ENCODE measurements around the gene HMCN1. TPM values are rescaled to one million over a fixed set of nuclear protein-coding genes. Genes with fewer than 3 reads are reported as not detected.

Gene HMCN1
- total RNA-seq (2014; rRNA removed; shearing (Covaris generic)) = 31.0 and 37.6 TPM in 2 replicates

GRCh38 chr1:185733818-185734735 lies at the start of gene HMCN1:
Gene HMCN1 (plus strand): TSS chr1:185734391. CDS start chr1:185734780, 389 bp downstream.
- peak within 1 kb of the TSS; percentile 58 for H3K27ac ChIP-seq
- DNase-seq = peak; percentile 89 to 91

GRCh38 chr1:185686821-185687778 lies 47.1 kb upstream of the HMCN1 start:
- H3K27ac ChIP-seq = no peak overlapping the region
- no peaks in the 10 kb centered on the region for H3K36me3 ChIP-seq
- DNase-seq = no peak
- H3K4me3 ChIP-seq = no peak overlapping the region
- H3K4me1 ChIP-seq = no peaks in the 10 kb centered on the region
- no peaks in the 10 kb centered on the region for H3K9me3 ChIP-seq (replicated peaks)
- H3K27me3 ChIP-seq = no peaks in the 10 kb centered on the region

More at GRCh38 chr1:185733818-185734735, at the start of gene HMCN1:
- Histone ChIP-seq H3K4me1 (peaks cover 8% of the 10 kb centered on the region), H3K36me3 (no peaks in the 10 kb centered on the region; the same call in 1 of the 2 replicates), H3K9me3 (replicated peaks) (no peaks in the 10 kb centered on the region), H3K27me3 (no peaks in the 10 kb centered on the region), H3K4me3 (peak within 1 kb of the TSS; percentile 67)

- no peak for DNase-seq
- no peaks in the 10 kb centered on the region for H3K4me1 ChIP-seq
- no peaks in the 10 kb centered on the region for H3K36me3 ChIP-seq
- H3K9me3 ChIP-seq (replicated peaks) = no peaks in the 10 kb centered on the region
- no peak overlapping the region for H3K27ac ChIP-seq
- no peaks in the 10 kb centered on the region for H3K27me3 ChIP-seq
- H3K4me3 ChIP-seq = no peak overlapping the region
These were observed 43.7 kb upstream of the HMCN1 start for GRCh38 chr1:185690527-185690926.

GRCh38 chr1:185693654-185694053 lies 40.5 kb upstream of the HMCN1 start:
- H3K9me3 ChIP-seq (replicated peaks) = no peaks in the 10 kb centered on the region

GRCh38 chr1:185694081-185694480 lies 40.1 kb upstream of the HMCN1 start:
- Histone ChIP-seq H3K27me3 (no peaks in the 10 kb centered on the region), H3K4me3 (peak overlapping the region; percentile 3; the same call in 1 of the 2 replicates), H3K4me1 (no peaks in the 10 kb centered on the region), H3K36me3 (no peaks in the 10 kb centered on the region), H3K9me3 (replicated peaks) (no peaks in the 10 kb centered on the region), H3K27ac (no peak overlapping the region)
- DNase-seq = peak in 1 of 2 experiments; percentile 15

More at GRCh38 chr1:185693654-185694053, 40.5 kb upstream of the HMCN1 start:
- H3K27me3 ChIP-seq = no peaks in the 10 kb centered on the region
- H3K27ac ChIP-seq = no peak overlapping the region
- H3K4me3 ChIP-seq = peak overlapping the region; percentile 3; the same call in 1 of the 2 replicates
- H3K4me1 ChIP-seq = no peaks in the 10 kb centered on the region
- peak; percentile 5 to 24 for DNase-seq
- no peaks in the 10 kb centered on the region for H3K36me3 ChIP-seq

- H3K4me1 ChIP-seq = no peaks in the 10 kb centered on the region
- H3K36me3 ChIP-seq = no peaks in the 10 kb centered on the region
- H3K4me3 ChIP-seq = no peak overlapping the region
- H3K9me3 ChIP-seq (replicated peaks) = no peaks in the 10 kb centered on the region
- no peak for DNase-seq
- no peak overlapping the region for H3K27ac ChIP-seq
- no peaks in the 10 kb centered on the region for H3K27me3 ChIP-seq
These were observed 38.9 kb upstream of the HMCN1 start for GRCh38 chr1:185695299-185695698.

- DNase-seq = no peak
- Histone ChIP-seq H3K27ac (no peak overlapping the region), H3K9me3 (replicated peaks) (no peaks in the 10 kb centered on the region), H3K36me3 (no peaks in the 10 kb centered on the region), H3K4me3 (no peak overlapping the region), H3K27me3 (no peaks in the 10 kb centered on the region), H3K4me1 (no peaks in the 10 kb centered on the region)
These were observed 37.6 kb upstream of the HMCN1 start for GRCh38 chr1:185696422-185697150.

GRCh38 chr1:185699874-185700273 lies 34.3 kb upstream of the HMCN1 start:
- no peak overlapping the region for H3K27ac ChIP-seq
- H3K4me3 ChIP-seq = no peak overlapping the region
- no peaks in the 10 kb centered on the region for H3K36me3 ChIP-seq
- H3K27me3 ChIP-seq = no peaks in the 10 kb centered on the region
- no peaks in the 10 kb centered on the region for H3K9me3 ChIP-seq (replicated peaks)
- no peaks in the 10 kb centered on the region for H3K4me1 ChIP-seq
- DNase-seq = no peak

GRCh38 chr1:185701650-185702049 lies 32.5 kb upstream of the HMCN1 start:
- Histone ChIP-seq H3K4me1 (no peaks in the 10 kb centered on the region), H3K9me3 (replicated peaks) (no peaks in the 10 kb centered on the region), H3K36me3 (no peaks in the 10 kb centered on the region), H3K27ac (no peak overlapping the region), H3K4me3 (no peak overlapping the region), H3K27me3 (no peaks in the 10 kb centered on the region)
- DNase-seq = no peak

- no peak overlapping the region for H3K27ac ChIP-seq
- no peaks in the 10 kb centered on the region for H3K9me3 ChIP-seq (replicated peaks)
- H3K36me3 ChIP-seq = no peaks in the 10 kb centered on the region
- no peak overlapping the region for H3K4me3 ChIP-seq
- H3K4me1 ChIP-seq = no peaks in the 10 kb centered on the region
- H3K27me3 ChIP-seq = no peaks in the 10 kb centered on the region
- DNase-seq = no peak
These were observed 30.0 kb upstream of the HMCN1 start for GRCh38 chr1:185704181-185704580.

- Histone ChIP-seq H3K9me3 (replicated peaks) (no peaks in the 10 kb centered on the region), H3K4me1 (peaks cover 9% of the 10 kb centered on the region; the same call in 1 of the 2 replicates), H3K36me3 (no peaks in the 10 kb centered on the region), H3K4me3 (no peak overlapping the region), H3K27ac (no peak overlapping the region), H3K27me3 (no peaks in the 10 kb centered on the region)
- DNase-seq = no peak
These were observed 18.1 kb upstream of the HMCN1 start for GRCh38 chr1:185716095-185716494.

- Histone ChIP-seq H3K9me3 (replicated peaks) (no peaks in the 10 kb centered on the region), H3K36me3 (no peaks in the 10 kb centered on the region), H3K4me3 (no peak overlapping the region), H3K27me3 (no peaks in the 10 kb centered on the region), H3K4me1 (peaks cover 9% of the 10 kb centered on the region; the same call in 1 of the 2 replicates), H3K27ac (no peak overlapping the region)
- peak; percentile 12 to 35 for DNase-seq
These were observed 15.2 kb upstream of the HMCN1 start for GRCh38 chr1:185719021-185719420.

GRCh38 chr1:185720633-185721272 lies 13.4 kb upstream of the HMCN1 start:
- Histone ChIP-seq H3K36me3 (no peaks in the 10 kb centered on the region), H3K27me3 (no peaks in the 10 kb centered on the region), H3K4me3 (no peak overlapping the region), H3K9me3 (replicated peaks) (no peaks in the 10 kb centered on the region), H3K27ac (no peak overlapping the region; the same call in 1 of the 2 replicates), H3K4me1 (peaks cover 9% of the 10 kb centered on the region; the same call in 1 of the 2 replicates)
- peak in 1 of 2 experiments; percentile 65 for DNase-seq

Data from SJCRH30 (cell line).